ENCODE results near the gene ZNF487.

- TF ChIP-seq CTCF (IDR thresholded peaks at IDR 0.05) (no peak), POLR2A (IDR thresholded peaks at IDR 0.05) (no peak)
Measured at GRCh38 chr10:43394868-43395267, 42.0 kb upstream of the ZNF487 start.
